ENCODE data around the gene MCC.

Gene MCC

DNA sequence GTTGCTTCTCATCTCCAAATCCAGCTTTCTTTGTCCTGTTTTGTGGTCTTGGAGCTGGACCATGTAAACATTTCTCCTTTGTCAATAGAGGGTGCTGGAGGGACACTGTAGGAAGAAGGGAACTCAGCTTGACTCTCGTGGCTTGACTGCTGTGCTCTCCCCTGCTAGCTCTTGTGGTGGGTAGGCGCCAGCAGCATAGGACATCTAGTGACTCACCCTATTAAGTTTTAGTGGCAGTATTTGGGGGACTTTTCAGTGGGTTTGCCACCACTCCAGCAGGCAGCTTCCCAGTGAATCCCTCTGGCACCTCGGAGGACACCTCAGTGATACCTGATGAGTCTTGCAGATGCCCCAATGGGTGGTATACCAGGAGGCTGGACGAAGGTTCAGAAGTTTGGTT lies 151.3 kb downstream of the MCC start:
- TF ChIP-seq, protein P1, sequence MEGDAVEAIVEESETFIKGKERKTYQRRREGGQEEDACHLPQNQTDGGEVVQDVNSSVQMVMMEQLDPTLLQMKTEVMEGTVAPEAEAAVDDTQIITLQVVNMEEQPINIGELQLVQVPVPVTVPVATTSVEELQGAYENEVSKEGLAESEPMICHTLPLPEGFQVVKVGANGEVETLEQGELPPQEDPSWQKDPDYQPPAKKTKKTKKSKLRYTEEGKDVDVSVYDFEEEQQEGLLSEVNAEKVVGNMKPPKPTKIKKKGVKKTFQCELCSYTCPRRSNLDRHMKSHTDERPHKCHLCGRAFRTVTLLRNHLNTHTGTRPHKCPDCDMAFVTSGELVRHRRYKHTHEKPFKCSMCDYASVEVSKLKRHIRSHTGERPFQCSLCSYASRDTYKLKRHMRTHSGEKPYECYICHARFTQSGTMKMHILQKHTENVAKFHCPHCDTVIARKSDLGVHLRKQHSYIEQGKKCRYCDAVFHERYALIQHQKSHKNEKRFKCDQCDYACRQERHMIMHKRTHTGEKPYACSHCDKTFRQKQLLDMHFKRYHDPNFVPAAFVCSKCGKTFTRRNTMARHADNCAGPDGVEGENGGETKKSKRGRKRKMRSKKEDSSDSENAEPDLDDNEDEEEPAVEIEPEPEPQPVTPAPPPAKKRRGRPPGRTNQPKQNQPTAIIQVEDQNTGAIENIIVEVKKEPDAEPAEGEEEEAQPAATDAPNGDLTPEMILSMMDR (IDR thresholded peaks at IDR 0.05; ENCODE audit: low read depth, low read length, missing control alignments), result peak; percentile 42
- H3K4me3 ChIP-seq (ENCODE audit: low read depth, low read length), result no peak overlapping the region
- no peak for DNase-seq (ENCODE audit: low read depth)

DNA sequence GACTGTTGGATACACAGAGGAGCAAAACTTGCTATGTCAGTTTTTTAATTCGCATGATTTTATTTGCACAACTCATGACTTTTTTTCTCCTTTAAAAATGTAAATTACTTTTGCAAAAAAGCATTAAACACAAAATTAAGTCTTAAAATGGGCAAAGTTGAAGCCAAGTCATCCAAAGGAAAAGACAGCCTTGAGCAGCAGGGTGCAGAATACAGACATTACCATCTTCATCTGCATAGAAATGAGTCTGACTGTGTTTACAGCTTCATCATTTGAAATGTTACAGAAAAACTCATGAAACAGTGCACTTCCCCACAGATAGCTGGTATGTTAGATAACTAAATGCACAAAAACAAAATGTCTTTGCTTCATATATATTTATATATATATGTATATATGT lies 154.8 kb downstream of the MCC start:
- no peak for DNase-seq (ENCODE audit: low read depth)
- TF ChIP-seq, protein P1 (IDR thresholded peaks at IDR 0.05; ENCODE audit: low read depth, low read length, missing control alignments), result no peak

DNA sequence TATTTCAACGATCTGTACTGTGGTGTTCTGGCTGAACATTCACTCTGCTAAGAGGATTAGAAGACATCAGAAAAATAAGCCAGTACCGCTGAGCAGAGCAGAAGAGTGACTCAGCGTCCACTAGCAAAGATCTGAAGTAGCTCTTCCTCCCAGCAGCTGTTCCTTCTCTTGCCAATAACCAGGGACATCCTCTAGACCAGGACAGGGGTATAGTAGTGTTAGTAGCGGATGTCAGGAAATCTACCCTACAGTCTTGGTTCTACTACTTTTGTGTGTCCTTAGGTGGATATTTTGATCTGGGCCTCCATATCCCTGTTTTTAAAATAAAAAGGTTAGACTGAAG lies 157.1 kb downstream of the MCC start:
- TF ChIP-seq, protein P1 (IDR thresholded peaks at IDR 0.05; ENCODE audit: low read depth, low read length, missing control alignments), result no peak
- no peak for DNase-seq (ENCODE audit: low read depth)
- no peak overlapping the region for H3K4me3 ChIP-seq (ENCODE audit: low read depth, low read length)

More for the DNA sequence above, 154.8 kb downstream of the MCC start:
- H3K4me3 ChIP-seq (ENCODE audit: low read depth, low read length), result no peak overlapping the region

DNA sequence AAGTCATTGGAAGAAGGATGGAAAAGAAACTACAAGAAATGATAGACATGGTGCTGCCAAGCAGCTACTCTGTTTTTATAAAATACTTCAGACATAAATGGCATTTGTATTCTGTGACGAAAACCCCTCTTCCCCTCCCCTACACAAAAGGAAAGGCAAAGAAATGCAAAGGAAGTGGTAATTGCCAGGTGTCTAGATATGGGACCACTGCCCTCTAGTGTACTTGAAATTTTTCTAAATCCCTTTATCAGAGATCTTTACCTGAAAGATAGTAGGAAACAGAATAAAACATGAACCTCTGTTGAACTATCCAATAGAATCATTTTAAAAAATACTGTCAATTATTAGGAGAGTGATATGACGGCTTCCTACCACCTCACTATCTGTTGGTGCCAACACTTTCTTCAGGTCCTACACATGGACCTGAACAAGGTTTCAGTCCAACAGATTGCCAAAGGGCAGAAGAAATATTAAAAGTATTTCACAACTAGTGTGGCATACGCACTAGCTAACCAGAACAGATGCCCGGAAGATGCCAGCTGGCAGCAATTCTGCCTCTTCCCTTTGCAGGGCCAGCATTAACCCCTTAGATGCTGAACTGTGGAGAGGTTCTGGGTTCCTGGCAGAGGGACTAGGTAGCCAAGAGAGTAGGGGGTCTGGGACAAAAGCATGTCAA lies 157.6 kb downstream of the MCC start:
- TF ChIP-seq, protein P1 (IDR thresholded peaks at IDR 0.05; ENCODE audit: low read depth, low read length, missing control alignments), result peak; percentile 25
- no peak overlapping the region for H3K4me3 ChIP-seq (ENCODE audit: low read depth, low read length)
- peak; percentile 5 for DNase-seq (ENCODE audit: low read depth)

DNA sequence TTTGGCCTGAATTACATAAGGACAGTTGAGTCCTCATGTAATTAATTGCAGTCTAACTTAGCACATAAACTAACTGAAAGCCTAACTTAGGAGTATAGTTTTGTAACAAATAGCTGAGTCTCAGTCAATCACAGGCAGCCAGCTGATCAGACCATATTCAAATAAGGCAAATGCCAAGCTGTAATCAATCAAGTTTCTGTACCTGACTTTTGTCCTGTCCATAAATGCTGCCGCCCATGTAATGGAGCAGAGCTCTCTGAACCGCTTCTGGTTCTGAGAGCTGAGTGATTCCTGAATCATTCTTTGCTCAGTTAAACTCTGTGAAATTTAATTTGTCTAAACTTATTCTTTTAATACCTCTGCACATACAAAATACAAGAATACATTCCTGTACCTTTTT lies 158.3 kb downstream of the MCC start:
- no peak overlapping the region for H3K4me3 ChIP-seq (ENCODE audit: low read depth, low read length)
- DNase-seq (ENCODE audit: low read depth), result no peak
- TF ChIP-seq, protein P1 (IDR thresholded peaks at IDR 0.05; ENCODE audit: low read depth, low read length, missing control alignments), result no peak

DNA sequence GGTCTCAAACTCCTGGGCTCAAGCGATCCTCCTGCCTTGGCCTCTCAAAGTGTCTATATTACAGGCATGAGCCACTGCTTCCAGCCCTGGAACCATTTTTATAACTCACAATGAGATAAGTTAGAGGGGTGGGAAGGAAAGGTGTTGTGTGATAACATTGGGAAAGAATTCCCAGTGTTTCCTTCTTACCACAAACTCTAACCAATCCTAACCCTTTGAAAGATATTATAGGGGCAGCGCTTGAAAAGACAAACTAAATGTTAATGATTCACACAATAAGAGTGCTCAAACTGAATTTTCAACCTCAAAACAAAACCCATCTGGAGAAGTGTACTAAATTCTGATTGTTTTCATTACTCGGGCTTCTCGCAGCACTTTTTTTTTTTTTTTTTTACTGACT lies 163.2 kb downstream of the MCC start:
- TF ChIP-seq, protein P1 (IDR thresholded peaks at IDR 0.05; ENCODE audit: low read depth, low read length, missing control alignments), result no peak
- DNase-seq (ENCODE audit: low read depth), result no peak
- H3K4me3 ChIP-seq (ENCODE audit: low read depth, low read length), result no peak overlapping the region

DNA sequence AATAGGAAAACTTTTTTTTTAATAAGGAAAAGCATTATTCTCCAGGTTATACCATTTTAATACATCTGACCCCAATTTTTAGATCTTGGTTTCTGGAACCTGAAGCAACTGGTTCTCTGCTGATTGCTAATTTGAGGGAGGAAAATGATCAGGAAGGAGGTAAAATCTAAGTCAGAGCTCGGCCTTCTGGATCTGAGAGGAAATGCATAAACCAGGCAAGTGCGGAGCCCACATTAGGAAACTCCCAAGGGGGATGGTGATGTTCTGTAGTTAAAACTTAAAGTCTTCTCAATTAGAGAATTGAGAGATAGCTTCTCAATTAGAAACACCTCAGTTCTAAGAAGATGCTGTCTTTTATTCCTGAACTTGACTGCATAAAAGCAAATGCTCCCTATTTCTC lies 167.0 kb downstream of the MCC start:
- no peak overlapping the region for H3K4me3 ChIP-seq (ENCODE audit: low read depth, low read length)
- TF ChIP-seq, protein P1 (IDR thresholded peaks at IDR 0.05; ENCODE audit: low read depth, low read length, missing control alignments), result no peak
- no peak for DNase-seq (ENCODE audit: low read depth)
